Raji (cell line): Measurements from ENCODE around the gene REPS1.

Experiments
- POLR2A ChIP-seq: IDR thresholded peaks from 2 replicates; pipeline ENCODE4 v1.6.1; 2011; ENCODE audit warnings: low read depth, low read length, control low read depth; ENCODE audit not compliant: insufficient read depth

The REPS1 gene

GRCh38 chr6:138959521-138959920 lies 28.5 kb downstream of the REPS1 start:
- no peak for TF ChIP-seq POLR2A

GRCh38 chr6:138958595-138958994 lies 29.5 kb downstream of the REPS1 start:
- no peak for TF ChIP-seq POLR2A

- no peak for TF ChIP-seq POLR2A
These were observed 30.1 kb downstream of the REPS1 start for GRCh38 chr6:138957903-138958302.

DNA sequence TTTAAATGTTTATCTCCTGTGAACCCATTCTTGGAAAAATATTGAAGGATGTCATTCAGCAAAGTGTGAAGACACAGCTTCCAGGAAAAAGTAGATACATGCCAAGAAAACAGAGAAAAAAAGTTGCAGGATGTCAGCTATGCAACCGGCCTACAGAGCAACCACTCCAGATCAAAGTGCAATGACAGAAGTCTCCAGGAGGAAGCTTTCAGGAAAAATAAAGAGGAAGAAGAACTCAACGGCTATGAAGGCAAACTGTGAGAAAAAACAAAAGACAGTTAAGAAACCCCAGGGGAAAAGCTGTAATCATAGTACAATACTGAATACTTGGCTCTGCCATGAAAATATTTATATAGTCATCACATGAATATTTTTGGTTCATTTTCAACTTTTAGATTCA lies 30.6 kb downstream of the REPS1 start:
- no peak for TF ChIP-seq POLR2A

- TF ChIP-seq POLR2A: no peak
These were observed 31.7 kb downstream of the REPS1 start for GRCh38 chr6:138956244-138956924.

DNA sequence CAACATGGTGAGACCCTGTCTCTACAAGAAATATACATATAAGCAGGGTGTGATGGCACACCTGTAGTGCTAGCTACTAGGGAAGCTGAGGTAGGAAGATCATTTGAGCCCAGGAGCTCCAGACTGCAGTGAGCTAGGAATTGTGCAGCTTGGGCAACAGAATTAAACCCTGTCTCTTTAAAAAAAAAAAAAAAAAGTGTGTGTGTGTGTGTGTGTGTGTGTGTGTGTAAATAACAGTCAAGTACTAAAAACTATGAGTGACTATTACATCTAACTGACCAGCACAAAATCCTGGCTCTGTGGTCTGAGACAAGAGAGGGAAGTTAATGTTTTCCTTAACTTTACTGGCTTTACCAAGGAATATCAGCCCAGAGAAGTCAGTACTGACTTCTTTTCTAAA lies 32.8 kb downstream of the REPS1 start:
- TF ChIP-seq POLR2A: no peak

DNA sequence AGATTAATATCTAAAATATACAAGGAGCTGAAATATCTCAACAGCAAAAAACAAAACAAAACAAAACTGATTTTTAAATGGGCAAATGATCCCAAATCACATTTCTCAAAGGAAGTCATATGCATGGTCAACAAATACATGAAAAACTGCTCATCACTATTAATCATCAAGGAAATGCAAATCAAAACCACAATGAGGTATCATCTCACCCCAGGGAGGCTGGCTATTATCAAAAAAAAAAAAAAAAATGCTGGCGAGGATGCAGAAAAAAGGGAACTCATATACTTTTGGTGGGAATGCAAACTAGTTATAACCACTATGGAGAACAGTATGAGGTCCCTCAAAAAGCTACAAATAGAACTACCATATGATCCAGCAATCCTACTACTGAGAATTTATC lies 34.6 kb downstream of the REPS1 start:
- TF ChIP-seq POLR2A: no peak

DNA sequence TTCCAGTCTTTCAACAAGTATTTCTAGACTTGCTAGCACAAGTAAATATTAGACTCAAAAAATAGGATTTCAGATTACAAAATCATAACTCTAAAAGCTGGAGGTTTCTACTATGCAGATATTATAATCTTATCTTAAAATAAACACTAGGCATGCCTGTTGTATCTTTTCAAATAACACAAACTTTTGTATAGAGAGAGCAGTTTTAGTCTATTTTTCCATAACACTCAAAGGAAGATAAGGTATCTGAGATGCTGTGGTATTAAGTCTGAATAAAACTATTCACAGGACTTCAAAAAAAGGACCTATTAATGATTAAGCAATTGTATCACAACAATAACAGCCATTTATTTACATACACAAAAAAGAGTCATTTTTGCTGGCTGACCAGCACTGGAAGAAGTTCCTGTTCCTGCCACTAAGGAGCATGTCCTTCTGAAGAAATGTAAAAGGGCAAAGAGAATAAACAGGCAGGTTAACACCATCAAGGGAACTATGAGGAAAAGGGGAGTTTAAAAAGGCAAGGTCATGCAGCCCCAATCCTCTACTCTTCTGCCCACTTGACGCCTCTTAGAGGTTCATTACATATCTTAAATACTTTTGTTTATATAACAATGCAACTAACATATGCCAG lies 39.4 kb downstream of the REPS1 start:
- no peak for TF ChIP-seq POLR2A

DNA sequence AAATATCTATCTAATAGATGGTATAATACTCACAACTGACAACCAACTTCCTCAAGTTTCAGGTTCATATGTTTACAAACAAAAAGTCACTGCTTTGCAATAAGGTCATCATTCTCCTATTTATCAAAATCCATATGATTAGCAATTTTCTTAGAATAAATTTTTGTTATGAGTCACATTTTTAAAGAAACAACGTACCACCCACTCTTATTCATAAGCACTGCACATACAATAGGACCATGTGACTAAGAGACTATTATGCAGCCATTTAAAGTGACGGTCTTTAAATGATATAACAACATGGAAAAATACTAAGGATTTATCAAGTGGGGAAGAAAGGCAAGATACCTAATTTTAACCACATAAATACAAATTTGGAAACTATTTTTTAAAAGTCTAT lies 40.0 kb downstream of the REPS1 start:
- no peak for TF ChIP-seq POLR2A

GRCh38 chr6:138945354-138945753 lies 42.7 kb downstream of the REPS1 start:
- no peak for TF ChIP-seq POLR2A

- TF ChIP-seq POLR2A: no peak
These were observed 43.6 kb downstream of the REPS1 start for GRCh38 chr6:138944412-138944811.

DNA sequence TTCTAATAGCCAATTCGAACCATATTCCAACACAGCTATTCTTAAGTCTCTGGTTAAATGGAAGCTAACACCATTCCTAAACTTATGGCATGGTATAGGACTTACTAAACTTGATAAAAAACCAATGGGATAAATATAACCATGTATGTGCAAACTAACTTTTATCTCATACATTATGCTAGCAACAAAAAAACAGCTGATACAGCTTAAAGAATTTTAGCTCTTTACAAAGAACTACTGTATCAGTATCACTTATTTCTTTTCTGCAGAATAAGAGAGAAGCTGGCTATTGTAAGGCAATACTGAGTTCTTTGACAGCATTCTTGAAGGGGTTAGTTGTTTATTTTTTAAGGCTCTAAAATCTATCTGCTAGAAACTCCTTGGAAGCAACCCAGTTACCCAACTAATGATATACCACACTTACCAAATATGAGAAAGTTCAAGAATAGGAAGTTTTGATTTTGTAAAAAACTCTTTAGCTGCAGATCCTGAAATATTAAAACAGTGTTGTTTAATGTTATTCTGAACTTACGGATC lies 44.9 kb downstream of the REPS1 start:
- TF ChIP-seq POLR2A: no peak

DNA sequence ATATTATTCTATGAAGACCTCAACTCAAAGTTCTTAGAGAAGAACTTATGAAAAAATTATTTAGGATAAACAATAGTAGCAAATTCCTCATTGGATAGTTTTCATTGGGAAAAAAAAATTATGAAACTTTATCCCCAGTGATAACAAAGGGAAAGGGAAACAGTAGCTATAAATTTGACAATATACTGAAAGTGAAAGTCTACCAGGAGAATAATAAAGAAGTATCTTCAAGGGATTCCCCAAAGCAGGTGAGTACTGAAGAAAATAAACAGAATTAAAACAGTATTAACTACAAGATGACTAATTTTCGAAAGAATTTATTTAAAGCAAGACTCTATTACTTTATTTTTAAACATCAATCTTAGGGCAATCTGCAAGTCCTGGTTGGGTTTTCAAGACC lies 56.4 kb downstream of the REPS1 start:
- no peak for TF ChIP-seq POLR2A

GRCh38 chr6:138926579-138926978 lies 61.5 kb downstream of the REPS1 start:
- TF ChIP-seq POLR2A: no peak

GRCh38 chr6:138925806-138926205 lies 62.2 kb downstream of the REPS1 start:
- no peak for TF ChIP-seq POLR2A

DNA sequence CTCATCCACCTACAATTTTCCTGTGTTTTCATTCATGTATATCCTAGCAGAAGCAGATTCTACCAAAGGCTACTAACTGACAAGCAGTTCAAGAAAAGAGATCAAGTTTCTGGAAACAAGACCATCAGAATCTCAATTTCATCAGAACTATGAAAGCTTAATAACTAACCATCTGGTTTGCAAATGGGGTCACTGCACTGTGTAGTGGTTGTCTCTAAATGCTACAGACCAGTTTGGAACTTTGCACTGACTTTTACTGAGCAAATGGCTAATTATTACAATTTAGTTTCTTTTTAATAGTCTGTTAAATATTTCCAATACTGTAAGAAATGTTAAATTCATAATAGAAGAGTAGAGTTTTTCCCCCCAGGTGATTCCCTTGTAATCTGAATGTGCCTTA lies 64.5 kb downstream of the REPS1 start:
- no peak for TF ChIP-seq POLR2A

- no peak for TF ChIP-seq POLR2A
These were observed 67.1 kb downstream of the REPS1 start for GRCh38 chr6:138920906-138921305.
